ENCODE data around the gene GRID1.

DNA sequence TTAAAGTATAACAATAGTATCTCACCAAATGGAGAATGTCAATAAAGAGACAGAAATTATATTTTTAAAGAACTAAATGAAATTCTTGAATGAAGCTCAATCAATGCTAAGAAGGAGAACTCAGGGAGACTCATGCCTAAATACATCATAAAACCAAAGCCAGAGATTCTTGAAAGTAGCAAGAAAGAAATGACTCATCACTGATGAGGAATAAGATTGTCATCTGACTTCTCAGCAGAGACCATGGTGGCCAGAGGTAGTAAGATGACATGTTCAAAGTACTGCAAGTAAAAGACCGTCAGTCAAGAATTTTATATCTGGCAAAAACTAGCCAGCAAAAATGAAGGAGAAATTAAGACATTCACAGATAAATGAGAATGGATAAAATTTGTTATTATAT, 399.0 kb downstream of the GRID1 start:
- TF ChIP-seq, protein P1, sequence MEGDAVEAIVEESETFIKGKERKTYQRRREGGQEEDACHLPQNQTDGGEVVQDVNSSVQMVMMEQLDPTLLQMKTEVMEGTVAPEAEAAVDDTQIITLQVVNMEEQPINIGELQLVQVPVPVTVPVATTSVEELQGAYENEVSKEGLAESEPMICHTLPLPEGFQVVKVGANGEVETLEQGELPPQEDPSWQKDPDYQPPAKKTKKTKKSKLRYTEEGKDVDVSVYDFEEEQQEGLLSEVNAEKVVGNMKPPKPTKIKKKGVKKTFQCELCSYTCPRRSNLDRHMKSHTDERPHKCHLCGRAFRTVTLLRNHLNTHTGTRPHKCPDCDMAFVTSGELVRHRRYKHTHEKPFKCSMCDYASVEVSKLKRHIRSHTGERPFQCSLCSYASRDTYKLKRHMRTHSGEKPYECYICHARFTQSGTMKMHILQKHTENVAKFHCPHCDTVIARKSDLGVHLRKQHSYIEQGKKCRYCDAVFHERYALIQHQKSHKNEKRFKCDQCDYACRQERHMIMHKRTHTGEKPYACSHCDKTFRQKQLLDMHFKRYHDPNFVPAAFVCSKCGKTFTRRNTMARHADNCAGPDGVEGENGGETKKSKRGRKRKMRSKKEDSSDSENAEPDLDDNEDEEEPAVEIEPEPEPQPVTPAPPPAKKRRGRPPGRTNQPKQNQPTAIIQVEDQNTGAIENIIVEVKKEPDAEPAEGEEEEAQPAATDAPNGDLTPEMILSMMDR (IDR thresholded peaks at IDR 0.05 in 8 of 11, conservative IDR thresholded peaks at IDR 0.05 in 3 of 11) = no peak
- TF ChIP-seq POLR2A (IDR thresholded peaks at IDR 0.05) = no peak
- no peak for TF ChIP-seq POLR2AphosphoS5 (IDR thresholded peaks at IDR 0.05)
